Ishikawa (cell line): ENCODE measurements around the gene SPRN.

Source experiments
- CEBPB ChIP-seq: IDR thresholded peaks from 2 replicates; pipeline ENCODE4 v1.6.1; 2012
- CREB1 ChIP-seq: IDR thresholded peaks from 2 replicates; pipeline ENCODE4 v1.6.1; 2012; ENCODE audit warnings: low read depth
- RAD21 ChIP-seq: IDR thresholded peaks from 2 replicates; pipeline ENCODE4 v1.6.1; 2012; ENCODE audit warnings: low read depth
- REST ChIP-seq: IDR thresholded peaks from 2 replicates; pipeline ENCODE4 v1.6.1; 2012; ENCODE audit warnings: low read depth, mild to moderate bottlenecking
- ZBTB7A ChIP-seq: IDR thresholded peaks from 2 replicates; pipeline ENCODE4 v1.6.1; 2012; ENCODE audit warnings: low read depth

DNA sequence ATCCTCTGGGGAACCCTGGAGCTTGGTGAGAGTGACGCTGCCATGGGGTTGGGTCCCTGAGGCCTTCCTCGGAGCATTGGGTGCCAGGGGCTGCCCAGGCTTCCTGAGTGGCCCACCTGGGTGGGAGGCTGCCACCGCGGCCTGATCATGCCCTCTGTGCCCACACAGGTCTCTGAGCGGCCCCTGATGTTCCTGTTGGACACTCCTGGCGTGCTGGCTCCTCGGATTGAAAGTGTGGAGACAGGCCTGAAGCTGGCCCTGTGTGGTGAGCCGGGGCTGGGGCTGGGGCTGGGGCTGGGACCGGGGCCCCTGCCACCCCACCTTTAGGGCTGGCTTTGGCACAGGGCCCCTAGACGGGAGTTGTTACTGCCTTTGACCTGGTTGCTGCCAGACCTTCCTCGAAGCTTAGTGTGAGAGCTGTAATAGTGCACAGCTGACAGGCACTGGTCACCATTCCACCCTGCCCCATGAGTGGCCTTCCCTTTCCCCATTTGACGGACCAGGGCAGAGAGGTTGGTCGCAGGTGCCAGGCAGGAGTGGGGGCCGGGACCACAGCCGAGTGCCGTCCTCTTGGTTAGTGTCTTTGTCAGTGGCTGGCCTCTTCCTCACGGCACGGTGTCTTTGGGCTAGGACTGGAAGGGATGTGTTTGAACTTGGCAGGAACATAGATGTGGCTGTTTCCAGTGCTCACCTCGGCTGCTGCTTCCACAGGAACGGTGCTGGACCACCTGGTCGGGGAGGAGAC lies 22.3 kb downstream of the SPRN start:
- TF ChIP-seq CEBPB = no peak
- no peak for TF ChIP-seq ZBTB7A
- no peak for TF ChIP-seq REST
- no peak for TF ChIP-seq CREB1
- no peak for TF ChIP-seq RAD21
